Neural cell (in vitro differentiated cells): ENCODE results near the gene CFDP1. TPM values are rescaled to one million over a fixed set of nuclear protein-coding genes. Genes with fewer than 3 reads are reported as not detected.

Experiments used
- H2AFZ ChIP-seq: fragments of 200-600, 300-800 bp; sonication (generic), shearing (Covaris generic); 2 replicates; pipeline ENCODE4 v1.6.0; 2014; ENCODE audit warnings: low read depth, mild to moderate bottlenecking, antibody characterized with exemption, low read length, moderate library complexity
- H3F3A ChIP-seq: fragments of 200-600 bp; shearing (Covaris generic); 2 replicates; pipeline ENCODE4 v1.6.1; 2016; ENCODE audit warnings: mild to moderate bottlenecking, moderate library complexity, mixed read lengths, antibody characterized with exemption, low read length; ENCODE audit not compliant: insufficient read depth, poor library complexity, severe bottlenecking
- H3K27ac ChIP-seq: fragments of 200-600, 300-800 bp; sonication (generic), shearing (Covaris generic); 2 replicates; pipeline ENCODE4 v1.5.1; 2014; ENCODE audit warnings: mild to moderate bottlenecking, low read length, moderate library complexity
- H3K27me3 ChIP-seq: fragments of 300-800, 200-600 bp; sonication (generic), shearing (Covaris generic); 2 replicates; pipeline ENCODE4 v1.6.0; 2014; ENCODE audit warnings: mild to moderate bottlenecking, low read depth, low read length, moderate library complexity; ENCODE audit not compliant: insufficient read depth
- H3K36me3 ChIP-seq: fragments of 300-800, 200-600 bp; sonication (generic), shearing (Covaris generic); 2 replicates; pipeline ENCODE4 v1.5.1; 2014; ENCODE audit warnings: mild to moderate bottlenecking, antibody characterized with exemption, low read length, moderate library complexity; ENCODE audit not compliant: insufficient read depth
- H3K4me2 ChIP-seq: fragments of 300-800, 200-600 bp; sonication (generic), shearing (Covaris generic); 2 replicates; pipeline ENCODE4 v1.6.0; 2014; ENCODE audit warnings: mild to moderate bottlenecking, low read length
- H3K4me3 ChIP-seq: fragments of 300-800, 200-600 bp; sonication (generic), shearing (Covaris generic); 2 replicates; pipeline ENCODE4 v1.5.1; 2014; ENCODE audit warnings: mild to moderate bottlenecking, low read length, moderate library complexity
- H3K79me2 ChIP-seq: fragments of 200-600 bp; shearing (Covaris generic); replicated peaks from 2 replicates; pipeline ENCODE4 v1.6.0; 2014; ENCODE audit warnings: mild to moderate bottlenecking, low read length, moderate library complexity; ENCODE audit not compliant: insufficient read depth
- H3K9ac ChIP-seq: fragments of 300-800, 200-600 bp; sonication (generic), shearing (Covaris generic); 2 replicates; pipeline ENCODE4 v1.6.1; 2016; ENCODE audit warnings: mild to moderate bottlenecking, low read length, mixed read lengths
- H3K9me2 ChIP-seq: fragments of 200-600 bp; shearing (Covaris generic); 2 replicates; pipeline ENCODE4 v1.6.1; 2016; ENCODE audit warnings: mild to moderate bottlenecking, low read length, mixed read lengths; ENCODE audit not compliant: insufficient read depth
- H3K9me3 ChIP-seq: fragments of 200-600, 300-800 bp; sonication (generic), shearing (Covaris generic); 2 replicates; pipeline ENCODE4 v1.6.1; 2016; ENCODE audit warnings: mild to moderate bottlenecking, mixed run types, low read length, moderate library complexity, mixed read lengths
- H4K20me1 ChIP-seq: fragments of 200-600 bp; shearing (Covaris generic); 2 replicates; pipeline ENCODE4 v1.6.1; 2016; ENCODE audit warnings: mild to moderate bottlenecking, mixed run types; ENCODE audit not compliant: insufficient read depth
- EP300 ChIP-seq: fragments of 450-650 bp; conservative IDR thresholded peaks from 2 replicates; pipeline ENCODE4 v1.6.1; 2014; ENCODE audit warnings: antibody characterized with exemption, mild to moderate bottlenecking, moderate library complexity; ENCODE audit not compliant: poor library complexity, severe bottlenecking
- EZH2 ChIP-seq: fragments of 200-600, 300-800 bp; shearing (Covaris generic), sonication (generic); IDR thresholded peaks from 2 replicates; pipeline ENCODE4 v1.6.1; 2014; ENCODE audit warnings: antibody characterized with exemption, low read length, borderline replicate concordance, mild to moderate bottlenecking; ENCODE audit not compliant: insufficient read depth, poor library complexity, severe bottlenecking
- MXI1 ChIP-seq: fragments of 450-650 bp; conservative IDR thresholded peaks from 2 replicates; pipeline ENCODE4 v1.6.1; 2014; ENCODE audit warnings: antibody characterized with exemption, mild to moderate bottlenecking; ENCODE audit not compliant: poor library complexity, severe bottlenecking
- POLR2AphosphoS5 ChIP-seq: IDR thresholded peaks from 2 replicates; pipeline ENCODE4 v1.6.1; 2012
- RAD21 ChIP-seq: fragments of 450-650 bp; conservative IDR thresholded peaks from 2 replicates; pipeline ENCODE4 v1.6.1; 2014; ENCODE audit warnings: antibody characterized with exemption, mild to moderate bottlenecking, moderate library complexity
- SMC3 ChIP-seq: fragments of 450-650 bp; conservative IDR thresholded peaks from 2 replicates; pipeline ENCODE4 v1.6.1; 2014; ENCODE audit warnings: antibody characterized with exemption, mild to moderate bottlenecking, moderate library complexity; ENCODE audit not compliant: poor library complexity
- TAF1 ChIP-seq: IDR thresholded peaks from 2 replicates; pipeline ENCODE4 v1.6.1; 2012; ENCODE audit warnings: low read depth
- polyA plus RNA-seq: library from polyadenylated mRNA; depleted of rRNA; stranded (reverse); fragments of >200 nt; gene quantifications from 2 replicates; pipeline ENCODE4 v1.2.3, GENCODE V29; 2014
- TF ChIP-seq, protein P1 (sequence below): fragments of 450-650 bp; IDR thresholded peaks from 2 replicates; pipeline ENCODE4 v1.5.1; 2014; ENCODE audit warnings: antibody characterized with exemption, mild to moderate bottlenecking, moderate library complexity; ENCODE audit not compliant: poor library complexity, severe bottlenecking
- TF ChIP-seq, protein P2 (sequence below): IDR thresholded peaks from 2 replicates; pipeline ENCODE4 v1.6.1; 2012; ENCODE audit warnings: borderline replicate concordance

The CFDP1 gene
- polyA plus RNA-seq, 1 donor from 2014 or later, result 201 TPM

DNA sequence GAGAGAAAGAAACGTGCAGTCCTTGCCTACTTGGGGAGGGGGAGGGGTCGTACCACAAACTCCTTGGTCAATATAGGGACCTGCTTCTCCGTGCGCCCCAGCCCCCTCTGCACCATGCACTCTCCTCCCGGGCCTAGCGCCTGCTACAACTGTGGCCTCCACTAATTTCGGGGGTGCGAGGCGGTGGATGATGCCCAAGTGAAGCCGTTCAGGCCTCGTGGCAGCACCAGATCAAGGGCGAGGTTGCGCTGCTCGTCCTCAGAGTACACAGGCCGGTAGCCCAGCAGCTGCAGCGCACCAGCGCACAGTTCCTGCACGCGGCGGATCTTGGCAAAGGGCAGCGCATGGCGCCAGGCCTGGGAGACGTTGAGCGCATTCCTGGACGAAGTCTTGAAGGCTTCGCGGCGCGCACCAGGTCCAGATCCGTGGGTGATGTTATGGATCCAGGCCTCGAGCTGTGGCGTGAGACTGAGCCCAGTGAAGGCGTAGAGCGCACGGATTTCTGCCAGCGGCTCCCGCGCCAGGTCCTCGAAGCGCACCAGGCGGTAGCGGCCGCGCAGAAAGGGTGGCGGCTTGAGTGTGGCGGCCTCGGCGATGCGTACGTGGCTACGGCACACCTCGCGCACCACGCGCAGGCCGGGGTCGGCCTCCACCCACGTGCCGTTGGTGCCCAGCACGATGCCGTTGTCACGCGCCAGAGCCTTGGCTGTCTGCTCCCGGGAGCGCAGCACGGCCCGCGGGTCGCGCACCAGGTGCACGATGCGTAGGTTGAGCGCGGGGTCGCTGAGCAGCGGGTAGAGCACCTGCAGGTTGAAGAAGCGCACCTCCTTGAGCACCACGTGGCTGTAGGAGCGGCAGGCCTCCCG is 45.4 kb upstream of the CFDP1 start:
- TF ChIP-seq POLR2AphosphoS5 (no peak), EZH2 (no peak), SMC3 (no peak), EP300 (no peak), RAD21 (no peak), TAF1 (no peak), MXI1 (no peak)
- TF ChIP-seq, protein P1, sequence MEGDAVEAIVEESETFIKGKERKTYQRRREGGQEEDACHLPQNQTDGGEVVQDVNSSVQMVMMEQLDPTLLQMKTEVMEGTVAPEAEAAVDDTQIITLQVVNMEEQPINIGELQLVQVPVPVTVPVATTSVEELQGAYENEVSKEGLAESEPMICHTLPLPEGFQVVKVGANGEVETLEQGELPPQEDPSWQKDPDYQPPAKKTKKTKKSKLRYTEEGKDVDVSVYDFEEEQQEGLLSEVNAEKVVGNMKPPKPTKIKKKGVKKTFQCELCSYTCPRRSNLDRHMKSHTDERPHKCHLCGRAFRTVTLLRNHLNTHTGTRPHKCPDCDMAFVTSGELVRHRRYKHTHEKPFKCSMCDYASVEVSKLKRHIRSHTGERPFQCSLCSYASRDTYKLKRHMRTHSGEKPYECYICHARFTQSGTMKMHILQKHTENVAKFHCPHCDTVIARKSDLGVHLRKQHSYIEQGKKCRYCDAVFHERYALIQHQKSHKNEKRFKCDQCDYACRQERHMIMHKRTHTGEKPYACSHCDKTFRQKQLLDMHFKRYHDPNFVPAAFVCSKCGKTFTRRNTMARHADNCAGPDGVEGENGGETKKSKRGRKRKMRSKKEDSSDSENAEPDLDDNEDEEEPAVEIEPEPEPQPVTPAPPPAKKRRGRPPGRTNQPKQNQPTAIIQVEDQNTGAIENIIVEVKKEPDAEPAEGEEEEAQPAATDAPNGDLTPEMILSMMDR, result no peak
- TF ChIP-seq, protein P2, sequence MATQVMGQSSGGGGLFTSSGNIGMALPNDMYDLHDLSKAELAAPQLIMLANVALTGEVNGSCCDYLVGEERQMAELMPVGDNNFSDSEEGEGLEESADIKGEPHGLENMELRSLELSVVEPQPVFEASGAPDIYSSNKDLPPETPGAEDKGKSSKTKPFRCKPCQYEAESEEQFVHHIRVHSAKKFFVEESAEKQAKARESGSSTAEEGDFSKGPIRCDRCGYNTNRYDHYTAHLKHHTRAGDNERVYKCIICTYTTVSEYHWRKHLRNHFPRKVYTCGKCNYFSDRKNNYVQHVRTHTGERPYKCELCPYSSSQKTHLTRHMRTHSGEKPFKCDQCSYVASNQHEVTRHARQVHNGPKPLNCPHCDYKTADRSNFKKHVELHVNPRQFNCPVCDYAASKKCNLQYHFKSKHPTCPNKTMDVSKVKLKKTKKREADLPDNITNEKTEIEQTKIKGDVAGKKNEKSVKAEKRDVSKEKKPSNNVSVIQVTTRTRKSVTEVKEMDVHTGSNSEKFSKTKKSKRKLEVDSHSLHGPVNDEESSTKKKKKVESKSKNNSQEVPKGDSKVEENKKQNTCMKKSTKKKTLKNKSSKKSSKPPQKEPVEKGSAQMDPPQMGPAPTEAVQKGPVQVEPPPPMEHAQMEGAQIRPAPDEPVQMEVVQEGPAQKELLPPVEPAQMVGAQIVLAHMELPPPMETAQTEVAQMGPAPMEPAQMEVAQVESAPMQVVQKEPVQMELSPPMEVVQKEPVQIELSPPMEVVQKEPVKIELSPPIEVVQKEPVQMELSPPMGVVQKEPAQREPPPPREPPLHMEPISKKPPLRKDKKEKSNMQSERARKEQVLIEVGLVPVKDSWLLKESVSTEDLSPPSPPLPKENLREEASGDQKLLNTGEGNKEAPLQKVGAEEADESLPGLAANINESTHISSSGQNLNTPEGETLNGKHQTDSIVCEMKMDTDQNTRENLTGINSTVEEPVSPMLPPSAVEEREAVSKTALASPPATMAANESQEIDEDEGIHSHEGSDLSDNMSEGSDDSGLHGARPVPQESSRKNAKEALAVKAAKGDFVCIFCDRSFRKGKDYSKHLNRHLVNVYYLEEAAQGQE, result no peak
- Histone ChIP-seq H2AFZ (no peak overlapping the region), H3K9me2 (no peaks in the 10 kb centered on the region), H3K4me2 (no peak overlapping the region), H4K20me1 (no peaks in the 10 kb centered on the region), H3K9me3 (no peaks in the 10 kb centered on the region), H3K79me2 (no peaks in the 10 kb centered on the region), H3K9ac (no peak overlapping the region), H3K27me3 (no peaks in the 10 kb centered on the region), H3F3A (no peaks in the 10 kb centered on the region), H3K4me3 (no peak overlapping the region), H3K27ac (no peak overlapping the region), H3K36me3 (no peaks in the 10 kb centered on the region)

DNA sequence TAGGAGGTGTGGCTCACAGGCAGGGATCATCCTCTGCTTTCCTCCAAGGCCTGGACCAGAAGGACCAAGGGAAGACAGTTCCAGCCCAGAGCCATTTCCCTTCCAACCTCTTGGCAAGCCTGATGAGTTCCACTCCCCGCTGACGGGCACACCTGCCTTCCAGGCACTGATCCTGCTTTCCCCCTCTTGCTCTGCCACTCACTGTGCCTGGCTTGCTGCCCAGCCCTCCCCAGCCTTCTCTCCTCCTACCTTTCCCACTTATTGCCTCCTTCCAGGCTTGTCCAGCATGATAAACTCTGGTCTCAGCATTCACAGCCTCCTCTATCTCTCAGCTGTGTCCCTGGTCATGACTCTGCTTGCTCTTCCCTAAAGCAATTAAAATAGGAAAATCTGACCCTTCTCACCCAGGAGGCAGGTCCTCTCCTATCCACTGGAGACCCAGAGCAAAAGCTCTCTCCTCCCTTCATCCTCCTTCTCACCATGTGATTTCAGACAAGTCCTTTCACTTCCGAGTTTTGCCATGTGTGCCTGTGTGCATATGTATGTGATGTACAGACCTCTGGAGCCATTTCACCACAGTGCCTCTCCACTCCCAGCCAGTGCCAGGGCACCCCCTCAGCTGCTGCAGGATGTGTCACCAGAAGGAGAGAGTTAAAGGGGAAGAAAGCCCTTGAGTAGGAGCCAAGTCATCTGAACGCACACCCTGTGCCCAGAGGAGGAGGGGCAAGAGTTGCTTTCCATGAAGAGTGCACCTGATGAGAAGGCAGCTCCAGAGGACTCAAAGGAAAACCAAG is 44.6 kb upstream of the CFDP1 start:
- TF ChIP-seq SMC3, result no peak
- no peak for TF ChIP-seq TAF1
- H3K9me3 ChIP-seq, result no peaks in the 10 kb centered on the region

More for the DNA sequence above, 44.6 kb upstream of the CFDP1 start:
- Histone ChIP-seq H3K4me2 (no peak overlapping the region), H3K36me3 (no peaks in the 10 kb centered on the region), H3K27me3 (no peaks in the 10 kb centered on the region), H3K79me2 (no peaks in the 10 kb centered on the region), H3K27ac (no peak overlapping the region), H3K4me3 (no peak overlapping the region), H3F3A (no peaks in the 10 kb centered on the region), H3K9me2 (no peaks in the 10 kb centered on the region), H4K20me1 (no peaks in the 10 kb centered on the region), H3K9ac (no peak overlapping the region), H2AFZ (no peak overlapping the region)
